ENCODE measurements around the gene RBBP8NL.

Gene RBBP8NL

DNA sequence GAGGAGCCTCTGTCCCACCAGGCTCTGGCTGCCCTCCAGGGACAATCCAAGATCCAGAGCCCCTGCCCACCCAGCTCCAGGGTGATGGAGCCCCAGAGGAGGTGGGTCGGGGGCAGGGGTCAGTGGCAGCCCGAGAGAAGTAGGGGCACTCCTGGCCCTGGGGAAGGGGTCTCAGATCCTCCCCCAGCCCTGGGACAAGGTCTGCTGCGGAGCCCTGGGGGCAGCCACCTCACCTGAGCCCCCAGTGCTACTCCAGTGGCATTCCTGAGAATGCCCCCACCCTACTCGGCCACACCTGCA lies 57.6 kb downstream of the RBBP8NL start:
- no peak overlapping the region for H3K27ac ChIP-seq (ENCODE audit: low read length)
- ATAC-seq (ENCODE audit: insufficient read depth, low read depth) (no peak), DNase-seq (no peak)
- H3K27me3 ChIP-seq (ENCODE audit: insufficient read depth, low read length, poor library complexity) = peaks cover 2% of the 10 kb centered on the region
- TF ChIP-seq EZH2 (IDR thresholded peaks at IDR 0.05; ENCODE audit: borderline replicate concordance, low read depth, low read length, severe bottlenecking) = no peak
- TF ChIP-seq, protein P1, sequence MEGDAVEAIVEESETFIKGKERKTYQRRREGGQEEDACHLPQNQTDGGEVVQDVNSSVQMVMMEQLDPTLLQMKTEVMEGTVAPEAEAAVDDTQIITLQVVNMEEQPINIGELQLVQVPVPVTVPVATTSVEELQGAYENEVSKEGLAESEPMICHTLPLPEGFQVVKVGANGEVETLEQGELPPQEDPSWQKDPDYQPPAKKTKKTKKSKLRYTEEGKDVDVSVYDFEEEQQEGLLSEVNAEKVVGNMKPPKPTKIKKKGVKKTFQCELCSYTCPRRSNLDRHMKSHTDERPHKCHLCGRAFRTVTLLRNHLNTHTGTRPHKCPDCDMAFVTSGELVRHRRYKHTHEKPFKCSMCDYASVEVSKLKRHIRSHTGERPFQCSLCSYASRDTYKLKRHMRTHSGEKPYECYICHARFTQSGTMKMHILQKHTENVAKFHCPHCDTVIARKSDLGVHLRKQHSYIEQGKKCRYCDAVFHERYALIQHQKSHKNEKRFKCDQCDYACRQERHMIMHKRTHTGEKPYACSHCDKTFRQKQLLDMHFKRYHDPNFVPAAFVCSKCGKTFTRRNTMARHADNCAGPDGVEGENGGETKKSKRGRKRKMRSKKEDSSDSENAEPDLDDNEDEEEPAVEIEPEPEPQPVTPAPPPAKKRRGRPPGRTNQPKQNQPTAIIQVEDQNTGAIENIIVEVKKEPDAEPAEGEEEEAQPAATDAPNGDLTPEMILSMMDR (IDR thresholded peaks at IDR 0.05; ENCODE audit: borderline replicate concordance, extremely low read depth, low read length, poor library complexity, severe bottlenecking) = no peak
- peaks cover 12% of the 10 kb centered on the region for H4K20me1 ChIP-seq (ENCODE audit: insufficient read depth, low read length)
- H3K4me1 ChIP-seq (ENCODE audit: insufficient read depth, low read length) = no peaks in the 10 kb centered on the region
- H3K9ac ChIP-seq (ENCODE audit: low read depth, low read length) = no peak overlapping the region
- no peaks in the 10 kb centered on the region for H3K9me3 ChIP-seq (ENCODE audit: insufficient read depth, low read length, severe bottlenecking)
- no peak overlapping the region for H2AFZ ChIP-seq (ENCODE audit: low read depth, low read length)
- no peaks in the 10 kb centered on the region for H3K79me2 ChIP-seq (ENCODE audit: insufficient read depth, low read length)
- H3K4me2 ChIP-seq (ENCODE audit: insufficient read depth, low read length) = no peak overlapping the region
- H3K4me3 ChIP-seq (ENCODE audit: low read depth in 1 of 2, low read length in 2 of 2) = no peak overlapping the region
- no peaks in the 10 kb centered on the region for H3K36me3 ChIP-seq (ENCODE audit: insufficient read depth, low read length)

- H3K4me3 ChIP-seq (ENCODE audit: low read depth in 1 of 2, low read length in 2 of 2) = no peak overlapping the region
Measured at GRCh38 chr20:62368976-62369814, 58.1 kb downstream of the RBBP8NL start.

GRCh38 chr20:62368392-62368975 lies 58.9 kb downstream of the RBBP8NL start:
- peaks cover 2% of the 10 kb centered on the region for H3K27me3 ChIP-seq (ENCODE audit: insufficient read depth, low read length, poor library complexity)
- no peaks in the 10 kb centered on the region for H3K9me3 ChIP-seq (ENCODE audit: insufficient read depth, low read length, severe bottlenecking)
- H2AFZ ChIP-seq (ENCODE audit: low read depth, low read length) = no peak overlapping the region
- no peaks in the 10 kb centered on the region for H3K4me1 ChIP-seq (ENCODE audit: insufficient read depth, low read length)
- no peak overlapping the region for H3K4me2 ChIP-seq (ENCODE audit: insufficient read depth, low read length)
- no peaks in the 10 kb centered on the region for H3K79me2 ChIP-seq (ENCODE audit: insufficient read depth, low read length)
- DNase-seq = no peak
- no peak overlapping the region for H3K4me3 ChIP-seq (ENCODE audit: low read depth in 1 of 2, low read length in 2 of 2)
- H3K27ac ChIP-seq (ENCODE audit: low read length) = no peak overlapping the region
- no peak for ATAC-seq (ENCODE audit: insufficient read depth, low read depth)
- H4K20me1 ChIP-seq (ENCODE audit: insufficient read depth, low read length) = peaks cover 7% of the 10 kb centered on the region
- no peak for TF ChIP-seq EZH2 (IDR thresholded peaks at IDR 0.05; ENCODE audit: borderline replicate concordance, low read depth, low read length, severe bottlenecking)
- TF ChIP-seq, protein P1 (IDR thresholded peaks at IDR 0.05; ENCODE audit: borderline replicate concordance, extremely low read depth, low read length, poor library complexity, severe bottlenecking) = no peak
- no peak overlapping the region for H3K9ac ChIP-seq (ENCODE audit: low read depth, low read length)
- no peaks in the 10 kb centered on the region for H3K36me3 ChIP-seq (ENCODE audit: insufficient read depth, low read length)

More at GRCh38 chr20:62368976-62369814, 58.1 kb downstream of the RBBP8NL start:
- TF ChIP-seq, protein P1 (IDR thresholded peaks at IDR 0.05; ENCODE audit: borderline replicate concordance, extremely low read depth, low read length, poor library complexity, severe bottlenecking) = no peak
- no peak for TF ChIP-seq EZH2 (IDR thresholded peaks at IDR 0.05; ENCODE audit: borderline replicate concordance, low read depth, low read length, severe bottlenecking)
- DNase-seq (no peak), ATAC-seq (ENCODE audit: insufficient read depth, low read depth) (no peak)
- H3K36me3 ChIP-seq (ENCODE audit: insufficient read depth, low read length) = no peaks in the 10 kb centered on the region
- no peaks in the 10 kb centered on the region for H3K79me2 ChIP-seq (ENCODE audit: insufficient read depth, low read length)
- no peak overlapping the region for H3K9ac ChIP-seq (ENCODE audit: low read depth, low read length)
- H3K4me2 ChIP-seq (ENCODE audit: insufficient read depth, low read length) = no peak overlapping the region
- H4K20me1 ChIP-seq (ENCODE audit: insufficient read depth, low read length) = peaks cover 10% of the 10 kb centered on the region
- H3K4me1 ChIP-seq (ENCODE audit: insufficient read depth, low read length) = no peaks in the 10 kb centered on the region
- H3K27ac ChIP-seq (ENCODE audit: low read length) = no peak overlapping the region
- no peaks in the 10 kb centered on the region for H3K9me3 ChIP-seq (ENCODE audit: insufficient read depth, low read length, severe bottlenecking)
- peaks cover 2% of the 10 kb centered on the region for H3K27me3 ChIP-seq (ENCODE audit: insufficient read depth, low read length, poor library complexity)
- no peak overlapping the region for H2AFZ ChIP-seq (ENCODE audit: low read depth, low read length)

All from DND-41 (cell line).